GM08714 (cell line): Measurements from ENCODE around the gene SLC66A2.
"Not testable (repeated sequence)": the region's sequence is repeated elsewhere in the genome, so short reads cannot be mapped to it uniquely, and the experiment has no call there.

Experiments used
- H3K4me3 ChIP-seq: fragments of 200-500 bp; sonication (Bioruptor generic); 2 replicates; pipeline ENCODE4 v1.5.1; 2014; ENCODE audit warnings: mild to moderate bottlenecking, low read length, inconsistent platforms
- ZNF274 ChIP-seq: IDR thresholded peaks from 2 replicates; pipeline ENCODE4 v1.6.1; 2012; ENCODE audit warnings: mild to moderate bottlenecking, low read depth, low read length

SLC66A2 gene

GRCh38 chr18:79962835-79963657 is 11.6 kb upstream of the SLC66A2 start:
- no peak overlapping the region for H3K4me3 ChIP-seq
- TF ChIP-seq ZNF274, result no peak

GRCh38 chr18:79962311-79962710 is 10.9 kb upstream of the SLC66A2 start:
- no peak overlapping the region for H3K4me3 ChIP-seq
- no peak for TF ChIP-seq ZNF274

GRCh38 chr18:79961527-79962291 is 10.3 kb upstream of the SLC66A2 start:
- TF ChIP-seq ZNF274, result no peak
- no peak overlapping the region for H3K4me3 ChIP-seq

- H3K4me3 ChIP-seq, result no peak overlapping the region
- TF ChIP-seq ZNF274, result no peak
Measured at GRCh38 chr18:79960921-79961526, 9.6 kb upstream of the SLC66A2 start.

GRCh38 chr18:79960161-79960801 is 8.8 kb upstream of the SLC66A2 start:
- not testable (repeated sequence) for H3K4me3 ChIP-seq

- no peak overlapping the region for H3K4me3 ChIP-seq
- no peak for TF ChIP-seq ZNF274
Measured at GRCh38 chr18:79958981-79959380, 7.5 kb upstream of the SLC66A2 start.

GRCh38 chr18:79956276-79956675 is 4.8 kb upstream of the SLC66A2 start:
- TF ChIP-seq ZNF274, result no peak
- H3K4me3 ChIP-seq, result no peak overlapping the region

GRCh38 chr18:79955302-79956075 is 4.0 kb upstream of the SLC66A2 start:
- H3K4me3 ChIP-seq, result no peak overlapping the region
- no peak for TF ChIP-seq ZNF274

GRCh38 chr18:79954791-79955190 is 3.3 kb upstream of the SLC66A2 start:
- H3K4me3 ChIP-seq, result no peak overlapping the region
- TF ChIP-seq ZNF274, result no peak

- TF ChIP-seq ZNF274, result no peak
- no peak overlapping the region for H3K4me3 ChIP-seq
Measured at GRCh38 chr18:79953971-79954651, 2.7 kb upstream of the SLC66A2 start.

GRCh38 chr18:79952996-79953559 is 1.6 kb upstream of the SLC66A2 start:
- no peak overlapping the region for H3K4me3 ChIP-seq
- TF ChIP-seq ZNF274, result no peak

- no peak for TF ChIP-seq ZNF274
- H3K4me3 ChIP-seq, result peak overlapping the region; percentile 69; the same call in 1 of the 2 replicates
Measured at GRCh38 chr18:79952456-79952995, 1.1 kb upstream of the SLC66A2 start.

GRCh38 chr18:79950515-79951341 is 725 bp downstream of the SLC66A2 start:
- H3K4me3 ChIP-seq, result peak overlapping the region; percentile 87
- TF ChIP-seq ZNF274, result no peak
